KOPT-K1 (cell line): ENCODE measurements around the gene OR10C1.

Experiments used
- H3K27ac ChIP-seq: fragments of 200-600 bp; sonication (generic); 2 replicates; pipeline ENCODE4 v1.5.1; 2016; ENCODE audit warnings: antibody characterized with exemption, mild to moderate bottlenecking, low read depth, low read length; ENCODE audit not compliant: poor library complexity, severe bottlenecking
- H3K36me3 ChIP-seq: fragments of 200-600 bp; sonication (generic); 2 replicates; pipeline ENCODE4 v1.5.1; 2017; ENCODE audit warnings: antibody characterized with exemption, mild to moderate bottlenecking, low read length, moderate library complexity; ENCODE audit not compliant: insufficient read depth
- H3K9me3 ChIP-seq: fragments of 200-600 bp; sonication (generic); 2 replicates; pipeline ENCODE4 v1.5.1; 2017; ENCODE audit warnings: antibody characterized with exemption, low read length, mild to moderate bottlenecking; ENCODE audit not compliant: insufficient read depth, poor library complexity, severe bottlenecking

The OR10C1 gene

GRCh38 chr6:29490055-29490454 is 50.9 kb downstream of the OR10C1 start:
- Histone ChIP-seq H3K27ac (no peak overlapping the region), H3K36me3 (no peaks in the 10 kb centered on the region), H3K9me3 (no peaks in the 10 kb centered on the region)

GRCh38 chr6:29490552-29490951 is 51.4 kb downstream of the OR10C1 start:
- H3K9me3 ChIP-seq, result no peaks in the 10 kb centered on the region
- no peaks in the 10 kb centered on the region for H3K36me3 ChIP-seq
- H3K27ac ChIP-seq, result no peak overlapping the region
